Measurements from ENCODE around the gene USP48.
A peak's percentile ranks its signal among the peaks of the same experiment; 100 is the strongest.
"Not testable (repeated sequence)": the region's sequence is repeated elsewhere in the genome, so short reads cannot be mapped to it uniquely, and the experiment has no call there.

Gene USP48

DNA sequence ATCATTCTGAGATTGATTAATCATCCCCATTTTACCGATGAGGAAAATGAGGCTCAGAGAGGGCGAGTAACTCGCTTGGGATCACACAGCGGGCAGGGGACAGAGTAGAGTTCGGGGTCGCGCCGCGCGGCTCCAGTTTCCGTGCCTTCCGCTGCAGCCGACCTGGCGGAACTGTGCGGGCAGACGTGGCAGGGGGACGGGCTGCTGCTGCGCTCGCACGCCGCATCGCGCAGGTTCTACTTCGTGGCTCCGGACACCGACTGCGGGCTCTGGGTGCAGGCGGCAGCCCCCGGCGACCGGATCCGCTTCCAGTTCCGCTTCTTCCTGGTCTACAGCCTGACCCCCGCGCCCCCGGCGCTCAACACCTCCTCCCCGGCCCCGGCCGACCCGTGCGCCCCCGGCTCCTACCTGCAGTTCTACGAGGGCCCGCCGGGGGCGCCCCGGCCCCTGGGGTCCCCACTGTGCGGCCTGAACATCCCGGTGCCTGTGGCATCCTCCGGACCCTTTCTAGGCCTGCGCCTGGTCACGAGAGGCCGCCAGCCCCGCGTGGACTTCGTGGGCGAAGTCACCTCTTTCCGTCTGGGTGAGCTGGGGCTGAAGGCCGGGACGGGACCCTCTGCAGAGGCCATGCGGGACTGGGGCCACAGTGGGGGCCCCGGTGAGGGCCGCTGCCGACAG is 31.4 kb upstream of the USP48 start:
- peak; percentile 36 for DNase-seq

DNA sequence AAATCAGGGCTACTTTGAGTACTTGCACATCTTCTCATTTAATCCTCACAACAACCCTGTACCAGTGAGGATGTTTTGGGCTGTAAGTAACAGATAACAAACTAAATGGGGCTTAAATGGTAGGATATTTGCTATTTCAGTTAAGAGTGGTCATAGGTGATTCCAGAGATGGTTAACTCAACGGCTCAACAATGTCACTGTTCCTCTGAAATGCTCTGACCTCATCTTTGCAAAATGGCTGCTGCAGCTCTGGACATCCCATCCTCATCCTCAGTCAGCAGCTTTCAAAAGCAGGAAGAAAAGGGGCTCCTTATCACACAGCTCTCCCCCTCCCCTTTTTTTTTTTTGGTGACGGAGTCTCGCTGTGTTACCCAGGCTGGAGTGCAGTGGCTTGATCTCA is 30.6 kb upstream of the USP48 start:
- DNase-seq = no peak

DNA sequence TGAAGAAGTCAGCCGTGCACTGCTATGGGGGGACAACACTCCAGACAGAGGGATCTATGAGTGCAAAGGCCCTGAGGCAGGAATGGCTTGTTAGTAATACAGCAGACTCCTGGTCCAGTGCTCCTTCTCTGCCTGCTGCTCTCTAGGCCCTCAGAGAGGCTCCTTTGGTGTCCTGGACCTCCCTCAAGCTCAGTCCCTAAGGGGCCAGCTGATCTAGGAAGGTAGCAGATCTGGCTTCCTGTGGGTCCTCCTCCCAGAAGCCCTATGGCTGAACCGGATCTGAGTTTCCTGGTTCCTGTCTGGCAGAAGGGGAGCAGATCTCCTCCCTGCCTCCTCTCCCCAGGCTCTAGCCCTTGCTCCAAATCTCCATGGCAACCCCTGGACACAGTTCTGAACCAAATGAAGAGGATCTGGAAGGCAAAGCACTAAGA is 28.9 kb upstream of the USP48 start, which contains the start of gene LDLRAD2:
Gene LDLRAD2, plus strand, starts transcription at position 391 of the 431 bp plus-strand sequence. CDS start 187 bp downstream, outside the sequence.
- no peak for DNase-seq

DNA sequence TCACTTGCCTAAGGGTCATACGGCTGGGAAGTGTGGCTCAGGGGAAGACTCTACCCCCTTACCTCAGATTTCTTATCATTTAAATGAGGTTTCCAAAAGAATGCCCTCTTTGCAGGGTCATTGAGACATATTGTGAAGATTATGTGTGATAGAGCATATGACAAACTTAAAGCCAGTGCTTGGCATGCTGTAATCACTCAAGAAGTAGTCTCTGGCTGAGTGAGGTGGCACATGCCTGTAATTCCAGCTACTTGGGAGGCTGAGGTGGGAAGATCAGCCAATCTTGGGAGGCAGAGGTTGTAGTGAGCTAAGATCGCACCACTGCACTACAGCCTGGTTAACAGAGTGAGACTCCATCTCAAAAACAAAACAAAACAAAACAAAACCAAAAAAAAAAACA is 21.6 kb upstream of the USP48 start:
- no peak for DNase-seq

DNA sequence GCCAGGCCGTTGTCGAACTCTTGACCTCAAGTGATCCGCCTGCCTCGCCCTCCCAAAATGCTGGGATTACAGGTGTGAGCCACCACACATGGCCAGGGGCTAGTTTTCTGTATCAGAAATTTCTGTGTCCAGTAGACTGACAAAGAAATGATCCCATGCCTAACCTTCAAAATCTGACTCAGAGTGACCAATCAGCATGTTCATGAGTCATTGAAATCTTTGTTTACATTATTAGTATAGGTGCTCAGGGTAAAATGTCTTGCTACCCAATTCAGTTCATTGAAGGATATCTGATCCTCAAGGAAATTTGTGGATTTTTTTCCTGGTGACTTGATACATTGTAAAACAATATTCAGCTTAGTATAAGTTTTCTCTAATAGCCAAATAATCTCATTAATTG is 18.2 kb upstream of the USP48 start:
- DNase-seq = no peak

DNA sequence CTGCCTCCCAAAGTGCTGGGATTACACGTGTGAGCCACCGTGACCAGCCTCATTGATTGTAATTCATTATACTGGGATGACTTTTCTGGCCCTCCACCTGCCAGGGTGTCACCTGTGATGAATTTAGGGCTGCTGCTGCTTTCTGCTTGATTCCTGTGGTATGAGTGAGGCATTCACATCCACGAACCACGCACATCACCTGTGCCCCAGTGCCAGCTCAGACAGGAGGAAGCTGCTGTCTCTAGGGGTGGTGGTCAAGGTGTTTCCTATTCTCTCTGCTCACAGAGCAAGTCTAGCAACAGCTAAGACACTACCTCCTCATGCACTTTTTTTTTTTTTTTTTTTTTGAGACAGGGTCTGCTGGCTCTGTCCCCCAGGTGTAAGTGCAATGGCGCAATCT is 16.8 kb upstream of the USP48 start:
- no peak for DNase-seq

DNA sequence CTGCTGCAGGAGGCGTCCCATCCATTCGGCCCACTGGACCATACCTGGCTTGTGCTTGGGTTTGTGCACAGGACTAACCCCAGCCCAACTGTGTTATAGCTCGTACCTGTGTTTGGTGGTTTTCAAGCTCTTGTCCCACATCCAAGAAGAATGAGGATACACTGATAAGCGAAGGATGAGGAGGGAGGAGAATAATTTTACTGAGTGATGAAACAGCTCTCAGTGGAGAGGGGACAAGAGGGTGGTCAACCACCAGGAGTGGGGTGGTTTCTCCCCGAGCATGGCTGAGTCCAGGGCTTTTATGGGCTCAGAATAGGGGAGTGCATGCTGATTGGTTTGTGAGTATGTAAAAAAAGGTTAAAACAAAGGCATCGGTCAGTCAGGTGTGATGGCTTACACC is 12.1 kb upstream of the USP48 start:
- DNase-seq = no peak

DNA sequence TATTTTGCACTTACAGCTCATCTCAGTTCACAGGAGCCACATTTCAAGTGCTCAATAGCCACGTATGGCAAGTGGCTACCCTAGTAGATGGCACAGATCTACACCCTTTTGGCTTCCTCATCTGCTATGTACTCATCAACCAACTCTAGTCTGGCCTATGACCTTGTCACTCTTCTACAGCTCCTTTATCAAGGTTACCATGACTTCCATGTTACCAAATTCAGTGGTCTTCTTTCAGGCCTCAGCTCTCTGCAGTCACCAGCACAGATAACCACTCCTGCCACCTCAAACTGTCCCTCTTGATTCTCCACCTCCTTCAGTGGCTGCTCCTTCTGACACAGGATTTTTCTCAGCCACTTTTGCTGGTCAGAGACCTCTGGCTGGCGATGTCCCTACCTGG is 11.7 kb upstream of the USP48 start:
- no peak for DNase-seq

DNA sequence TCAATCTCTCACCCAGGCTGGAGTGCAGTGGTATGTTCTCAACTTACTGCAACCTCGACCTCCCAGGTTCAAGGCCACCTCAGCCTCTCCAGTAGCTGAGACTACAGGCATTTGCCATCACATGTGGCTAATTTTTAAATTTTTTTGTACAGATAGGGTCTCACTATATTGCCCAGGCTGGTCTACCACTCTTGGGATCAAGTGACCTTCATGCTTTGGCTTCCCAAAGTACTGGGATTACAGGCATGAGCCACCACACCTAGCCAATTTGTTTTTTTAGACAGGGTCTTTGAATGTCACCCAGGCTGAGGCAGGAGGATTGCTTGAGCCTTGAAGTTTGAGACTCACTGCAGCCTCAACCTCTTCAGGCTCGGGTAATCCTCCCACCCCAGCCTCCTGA is 10.2 kb upstream of the USP48 start:
- DNase-seq = no peak

DNA sequence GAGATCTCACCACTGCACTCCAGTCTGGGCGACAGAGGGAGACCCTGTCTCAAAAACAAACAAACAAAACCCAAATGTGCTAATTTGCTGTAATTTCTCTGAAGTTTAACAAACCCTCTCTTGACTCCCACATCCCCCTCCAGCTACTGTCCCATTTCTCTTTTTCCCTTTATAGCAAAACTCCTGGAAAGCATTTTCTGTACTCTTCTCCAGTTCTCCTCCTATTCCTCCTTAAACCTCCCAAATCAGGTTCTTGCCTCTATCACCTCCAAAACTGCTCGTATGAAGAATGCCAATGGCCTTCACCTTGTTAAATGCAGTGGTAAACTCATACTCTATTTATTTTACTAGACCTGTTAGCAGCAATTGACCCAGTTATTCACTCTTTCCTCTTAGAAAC is 3.7 kb upstream of the USP48 start:
- DNase-seq = no peak

DNA sequence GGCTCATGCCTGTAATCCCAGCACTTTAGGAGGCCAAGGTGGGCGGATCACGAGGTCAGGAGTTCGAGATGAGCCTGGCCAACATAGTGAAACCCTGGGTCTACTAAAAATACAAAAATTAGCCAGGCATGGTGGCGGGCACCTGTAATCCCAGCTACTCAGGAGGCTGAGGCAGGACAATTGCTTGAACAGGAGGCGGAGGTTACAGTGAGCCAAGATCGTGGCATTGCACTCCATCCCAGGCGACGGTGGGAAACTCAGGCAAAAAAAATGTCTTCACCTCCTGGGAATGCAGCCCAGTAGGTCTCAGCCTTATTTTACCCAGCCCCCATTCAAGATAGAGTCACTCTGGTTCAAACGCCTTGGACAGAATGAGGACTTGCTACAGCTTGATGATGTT is 2.8 kb upstream of the USP48 start:
- not testable (repeated sequence) for DNase-seq

DNA sequence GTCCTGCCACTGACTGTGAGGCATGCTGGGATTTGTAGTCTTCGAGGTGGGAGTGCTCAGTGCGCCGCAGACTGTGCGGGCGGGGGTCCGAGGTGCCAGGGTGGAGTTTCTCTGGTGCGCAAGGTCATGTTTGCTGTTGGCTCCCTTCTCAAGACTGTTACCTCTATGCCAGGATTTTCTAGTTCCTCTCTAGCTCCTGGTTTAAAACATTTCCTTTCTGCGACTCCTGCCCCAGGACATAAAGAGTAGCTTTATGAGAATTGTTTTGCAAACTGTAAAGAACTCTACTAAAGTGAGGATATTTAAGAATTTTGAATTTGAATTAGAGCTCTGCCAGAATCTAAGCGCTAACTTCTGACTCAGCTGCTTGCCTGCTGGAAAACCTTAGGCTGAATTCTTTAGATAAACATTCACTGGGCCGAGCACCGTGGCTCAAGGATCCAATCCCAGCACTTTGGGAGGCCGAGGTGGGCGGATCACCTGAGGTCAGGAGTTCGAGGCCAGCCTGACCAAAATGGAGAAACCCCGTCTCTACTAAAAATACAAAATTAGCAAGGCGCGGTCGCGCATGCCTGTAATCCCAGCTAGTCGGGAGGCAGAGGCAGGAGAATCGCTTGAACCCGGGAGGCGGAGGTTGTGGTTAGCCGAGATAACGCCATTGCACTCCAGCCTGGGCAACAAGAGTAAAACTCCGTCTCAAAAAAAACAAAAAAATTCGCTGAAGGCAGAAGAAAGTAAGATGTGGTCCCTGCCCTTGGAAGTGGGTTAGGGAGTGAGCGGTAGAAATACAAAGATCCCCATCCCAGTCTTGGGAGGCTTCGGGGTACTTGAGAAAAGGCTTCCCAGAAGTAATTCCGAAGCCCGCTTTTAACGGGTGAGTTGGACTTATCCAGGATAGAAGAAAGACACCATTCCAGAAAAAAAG is 992 bp upstream of the USP48 start:
- no peak for DNase-seq

DNA sequence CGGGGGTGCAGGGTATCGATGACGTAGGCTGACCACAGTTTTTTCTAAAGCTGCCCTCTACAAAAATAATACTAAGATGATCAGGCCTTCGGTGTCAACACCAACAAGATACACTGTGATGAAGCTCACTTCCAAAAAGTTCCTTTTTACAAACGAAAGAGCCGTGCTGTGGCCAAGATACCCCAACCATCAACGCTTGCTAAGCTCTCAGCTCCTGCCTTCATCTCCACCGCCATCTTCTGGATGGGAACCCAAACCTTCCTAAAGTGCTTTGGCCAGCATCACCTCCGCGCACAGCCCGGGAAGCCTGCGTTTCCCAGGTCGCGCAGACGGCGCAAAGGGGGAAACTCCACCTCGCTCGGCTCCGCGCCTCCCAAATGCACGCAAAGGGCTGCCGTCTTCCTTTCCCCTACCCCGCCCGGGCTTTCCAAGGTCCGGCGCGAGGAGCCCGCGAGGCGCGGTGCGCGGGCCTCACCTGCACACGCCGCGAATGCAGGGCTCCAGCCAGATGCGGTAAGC is 541 bp downstream of the USP48 start:
- DNase-seq = peak; percentile 44

DNA sequence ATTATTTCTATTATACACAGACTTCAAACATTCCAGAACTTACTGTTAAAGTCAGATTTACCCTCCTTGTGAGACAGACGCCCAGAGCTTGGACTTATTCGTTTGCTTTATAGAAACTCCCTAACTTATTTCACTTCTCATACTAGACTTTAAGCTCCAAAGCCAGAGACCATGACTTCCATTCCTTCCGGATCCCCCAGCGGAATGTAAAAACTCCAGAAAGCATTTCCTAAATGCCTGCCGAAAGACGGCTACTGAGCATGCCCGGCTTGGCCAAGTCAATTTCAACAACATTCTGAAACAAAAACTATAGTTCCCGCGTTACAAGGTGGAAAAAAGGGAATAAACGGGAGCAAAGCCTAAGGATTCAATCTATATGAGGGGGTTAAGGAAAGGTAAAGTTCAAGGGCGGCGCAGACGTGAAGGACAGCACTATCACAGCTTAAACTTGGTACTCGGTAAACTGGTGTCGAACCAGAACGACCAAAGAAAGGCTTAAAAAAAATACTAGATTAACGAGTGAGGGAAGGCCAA is 1.1 kb downstream of the USP48 start:
- DNase-seq = no peak

DNA sequence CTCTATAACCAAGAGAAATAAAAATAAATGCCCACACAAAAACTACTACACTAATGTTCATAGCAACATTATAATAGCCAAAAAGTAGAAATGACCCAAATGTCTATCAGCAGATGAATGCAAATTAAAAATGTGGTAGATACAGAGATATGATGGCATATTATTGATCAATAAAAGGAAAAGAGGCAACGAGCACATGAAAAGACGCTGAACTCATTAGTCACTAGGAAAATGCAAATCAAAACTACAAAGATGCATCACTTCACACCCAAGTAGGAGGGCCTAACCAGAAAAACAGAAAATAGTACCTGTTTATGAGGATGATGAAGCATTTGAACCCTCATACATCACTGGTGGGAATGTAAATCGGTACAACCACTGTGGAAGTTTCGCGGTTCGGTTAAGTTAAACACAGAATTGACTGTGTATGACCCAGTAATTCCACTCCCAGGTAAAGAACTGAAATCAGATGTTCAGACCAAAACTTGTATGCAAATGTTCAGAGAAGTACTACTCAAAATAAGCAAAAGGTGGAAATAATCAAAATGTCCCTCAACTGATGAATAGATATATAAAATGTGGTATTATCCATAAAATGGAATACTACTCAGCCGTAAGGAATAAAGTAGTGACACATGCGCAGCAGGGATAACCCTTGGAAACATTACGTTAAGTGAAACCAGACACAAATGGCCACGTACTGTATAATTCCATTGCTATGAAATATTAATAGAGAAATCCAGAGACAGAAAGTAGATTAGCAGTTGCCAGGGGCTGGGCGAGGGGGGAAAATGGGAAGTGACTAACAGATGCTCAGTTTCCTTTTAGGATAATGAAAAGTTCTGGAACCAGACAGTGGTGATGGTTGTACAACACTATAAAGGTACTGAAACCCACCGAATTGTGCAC is 3.1 kb downstream of the USP48 start:
- DNase-seq = peak; percentile 43

DNA sequence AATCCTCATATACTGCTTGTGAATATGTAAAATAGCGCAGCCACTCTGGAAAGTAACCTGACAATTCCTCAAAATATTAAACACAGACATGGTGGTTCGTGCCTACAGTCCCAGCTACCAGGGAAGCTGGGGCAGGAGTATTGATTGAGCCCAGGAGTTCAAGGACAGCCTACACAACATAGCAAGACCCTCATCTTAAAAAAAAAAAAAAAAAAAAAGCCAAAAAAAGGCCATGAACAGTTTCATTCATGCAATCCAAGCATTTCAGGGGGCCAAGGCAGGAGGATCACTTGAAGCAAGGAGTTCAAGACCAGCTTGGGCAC is 4.6 kb downstream of the USP48 start:
- no peak for DNase-seq

DNA sequence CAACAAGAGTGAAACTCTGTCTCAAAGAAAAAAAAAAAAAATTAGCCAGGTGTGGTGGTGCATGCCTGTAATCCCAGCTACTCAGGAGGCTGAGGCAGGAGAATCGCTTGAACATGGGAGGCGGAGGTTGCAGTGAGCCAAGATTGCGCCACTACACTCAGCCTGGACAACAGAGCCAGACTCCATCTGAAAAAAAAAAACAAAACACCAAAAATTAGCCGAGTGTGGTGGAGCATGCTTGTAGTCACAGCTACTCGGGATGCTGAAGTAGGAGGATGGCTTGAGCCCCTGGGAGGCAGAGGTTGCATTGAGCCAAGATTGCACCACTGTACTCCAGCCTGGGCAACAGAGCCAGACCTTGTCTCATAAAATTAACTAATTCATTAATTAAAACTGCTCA is 6.0 kb downstream of the USP48 start:
- not testable (repeated sequence) for DNase-seq

DNA sequence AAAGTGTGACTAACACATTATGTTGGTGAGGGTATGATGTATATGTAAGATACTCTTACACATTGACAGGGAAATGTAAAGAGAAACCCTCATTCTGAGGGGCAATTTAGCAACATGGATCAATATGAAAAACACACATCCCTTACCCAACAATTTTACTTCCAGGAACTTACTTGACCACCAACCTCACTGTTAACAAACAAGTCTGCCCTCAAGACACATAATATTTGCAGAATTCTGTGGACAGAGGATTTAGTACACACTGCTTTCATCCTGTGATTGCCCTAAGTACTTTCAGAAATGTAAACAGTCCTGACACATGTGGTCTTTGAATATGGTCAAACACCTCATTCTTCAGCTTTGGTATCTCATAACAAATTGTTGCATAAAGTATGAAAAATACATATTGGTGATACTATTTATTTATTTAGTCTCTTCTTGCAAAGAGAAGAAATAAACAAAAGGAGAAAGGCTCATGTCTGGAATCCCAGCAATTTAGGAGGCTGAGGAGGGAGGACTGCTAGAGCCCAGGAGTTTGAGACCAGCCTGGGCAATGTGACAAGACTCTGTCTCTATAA is 6.9 kb downstream of the USP48 start:
- no peak for DNase-seq

DNA sequence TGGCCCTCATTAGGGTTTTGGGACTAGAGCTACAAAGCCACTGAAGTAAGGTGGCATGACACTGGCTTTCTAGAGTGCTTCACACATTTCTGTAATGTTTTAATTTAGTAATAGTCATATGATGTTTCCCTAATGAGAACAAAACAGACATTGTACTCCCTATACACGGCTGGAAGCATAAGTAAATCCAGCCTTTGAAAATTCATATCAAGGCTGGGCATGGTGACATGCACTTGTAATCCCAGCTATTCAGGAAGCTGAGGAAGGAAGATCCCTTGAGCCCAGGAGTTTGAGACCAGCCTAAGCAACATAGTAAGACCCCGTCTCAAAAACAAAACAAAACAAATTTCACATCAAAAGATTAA is 7.4 kb downstream of the USP48 start:
- DNase-seq = no peak

DNA sequence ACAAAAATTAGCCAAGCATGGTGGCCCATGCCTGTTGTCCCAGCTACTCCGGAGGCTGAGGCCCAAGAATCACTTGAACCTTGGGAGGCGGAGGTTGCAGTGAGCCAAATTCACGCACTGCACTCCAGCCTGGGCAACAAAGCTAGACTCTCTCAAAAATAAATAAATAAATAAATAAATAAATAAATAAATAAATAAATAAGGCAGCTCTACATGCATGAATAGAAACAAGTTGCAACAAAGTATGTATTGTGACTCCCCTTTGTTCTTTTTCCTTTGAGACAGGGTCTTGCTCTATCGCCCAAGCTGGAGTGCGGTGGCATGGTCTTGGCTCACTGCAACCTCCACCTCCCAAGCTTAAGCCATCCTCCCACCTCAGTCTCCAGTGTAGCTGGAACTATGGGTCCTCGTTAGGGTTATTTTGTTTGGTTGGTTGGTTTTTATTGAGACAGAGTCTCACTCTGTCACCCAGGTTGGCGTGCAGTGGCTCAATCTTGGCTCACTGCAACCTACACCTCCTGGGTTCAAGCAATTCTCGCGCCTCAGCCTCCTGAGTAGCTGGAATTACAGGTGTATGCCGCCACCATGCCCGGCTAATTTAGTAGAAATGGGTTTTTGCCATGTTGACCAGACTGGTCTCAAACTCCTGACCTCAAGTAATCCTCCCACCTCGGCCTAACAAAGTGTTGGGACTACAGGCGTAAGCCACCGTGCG is 8.0 kb downstream of the USP48 start:
- no peak for DNase-seq

DNA sequence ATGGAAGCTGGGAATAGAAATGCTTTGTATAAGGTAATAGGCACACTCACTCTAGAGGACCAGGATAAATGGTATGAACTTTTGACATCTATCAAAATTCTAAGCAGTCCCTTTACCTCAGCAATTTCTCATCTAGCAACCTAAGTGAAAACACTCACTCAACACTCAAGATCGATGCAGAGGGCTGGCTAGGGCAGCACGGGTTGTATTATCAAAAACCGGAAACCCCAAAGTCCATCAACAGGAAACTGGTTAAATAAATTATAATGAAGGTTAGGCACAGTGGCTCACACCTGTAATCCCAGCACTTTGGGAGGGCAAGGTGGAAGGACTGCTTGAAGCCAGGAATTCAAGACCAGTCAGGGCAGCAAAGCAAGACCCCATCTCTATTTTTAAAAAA is 9.4 kb downstream of the USP48 start:
- DNase-seq = no peak

DNA sequence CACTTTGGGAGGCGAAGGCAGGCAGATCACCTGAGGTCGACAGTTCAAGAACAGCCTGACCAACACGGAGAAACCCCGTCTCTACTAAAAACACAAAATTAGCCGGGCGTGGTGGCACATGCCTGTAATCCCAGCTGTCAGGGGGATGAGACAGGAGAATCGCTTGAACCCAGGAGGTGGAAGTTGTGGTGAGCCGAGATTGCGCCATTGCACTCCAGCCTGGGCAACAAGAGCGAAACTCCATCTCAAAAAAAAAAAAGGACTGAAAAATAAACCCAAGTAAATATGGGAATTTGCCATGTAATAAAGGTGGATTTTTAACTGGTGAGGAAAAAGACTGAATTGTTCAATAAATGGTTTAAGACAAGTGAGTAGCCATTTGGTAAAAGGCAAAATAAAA is 11.3 kb downstream of the USP48 start:
- not testable (repeated sequence) for DNase-seq
